GM12892 (cell line): Measurements from ENCODE around the gene LSM14A.
"Not testable (repeated sequence)": the region's sequence is repeated elsewhere in the genome, so short reads cannot be mapped to it uniquely, and the experiment has no call there.

ENCODE experiments used
- DNase-seq: peaks from one replicate; pipeline ENCODE4 v3.0.0; 2011; ENCODE audit not compliant: insufficient read length
- FAIRE-seq: peaks from 2 replicates; lab custom pipeline; 2011; peaks lifted over from hg19 to GRCh38; lab: Jason Lieb, UNC
- POLR2A ChIP-seq: IDR thresholded peaks from 2 replicates; pipeline ENCODE4 v1.6.1; 2011; ENCODE audit warnings: low read depth, low read length, control low read depth
- POLR2AphosphoS5 ChIP-seq: IDR thresholded peaks from 2 replicates; pipeline ENCODE4 v1.6.1; 2011; ENCODE audit warnings: low read depth, low read length, control low read depth
- TAF1 ChIP-seq: IDR thresholded peaks from 2 replicates; pipeline ENCODE4 v1.6.1; 2011; ENCODE audit warnings: low read depth, mild to moderate bottlenecking, control low read depth, low read length, borderline replicate concordance

The LSM14A gene

GRCh38 chr19:34181111-34181864 lies 9.0 kb downstream of the LSM14A start:
- DNase-seq (no peak), FAIRE-seq (peak; percentile 21)
- TF ChIP-seq POLR2A, result no peak
- TF ChIP-seq TAF1, result no peak
- no peak for TF ChIP-seq POLR2AphosphoS5

GRCh38 chr19:34182125-34182524 lies 9.8 kb downstream of the LSM14A start:
- TF ChIP-seq POLR2AphosphoS5 (no peak), POLR2A (no peak), TAF1 (no peak)
- no peak for DNase-seq
- FAIRE-seq, result no peak

GRCh38 chr19:34184880-34185491 lies 12.7 kb downstream of the LSM14A start:
- TF ChIP-seq POLR2AphosphoS5 (no peak), POLR2A (no peak), TAF1 (no peak)
- FAIRE-seq (peak; percentile 60), DNase-seq (no peak)

- peak; percentile 63 for FAIRE-seq
- no peak for DNase-seq
- no peak for TF ChIP-seq TAF1
- no peak for TF ChIP-seq POLR2A
- TF ChIP-seq POLR2AphosphoS5, result no peak
Measured at GRCh38 chr19:34186205-34186604, 13.9 kb downstream of the LSM14A start.

- no peak for FAIRE-seq
- TF ChIP-seq POLR2A, result no peak
- no peak for TF ChIP-seq POLR2AphosphoS5
- TF ChIP-seq TAF1, result no peak
Measured at GRCh38 chr19:34187011-34187410, 14.7 kb downstream of the LSM14A start.

GRCh38 chr19:34188408-34188807 lies 16.1 kb downstream of the LSM14A start:
- TF ChIP-seq POLR2A, result no peak
- no peak for TF ChIP-seq TAF1
- no peak for TF ChIP-seq POLR2AphosphoS5
- FAIRE-seq, result peak; percentile 82
- DNase-seq, result no peak

More at GRCh38 chr19:34187011-34187410, 14.7 kb downstream of the LSM14A start:
- no peak for DNase-seq

- FAIRE-seq (no peak), DNase-seq (no peak)
- no peak for TF ChIP-seq TAF1
- no peak for TF ChIP-seq POLR2A
- no peak for TF ChIP-seq POLR2AphosphoS5
Measured at GRCh38 chr19:34189199-34189916, 17.1 kb downstream of the LSM14A start.

- FAIRE-seq (peak; percentile 63), DNase-seq (no peak)
- TF ChIP-seq TAF1, result no peak
- TF ChIP-seq POLR2AphosphoS5, result no peak
- TF ChIP-seq POLR2A, result no peak
Measured at GRCh38 chr19:34189917-34190425, 17.7 kb downstream of the LSM14A start.

- no peak for TF ChIP-seq POLR2A
- no peak for TF ChIP-seq POLR2AphosphoS5
- TF ChIP-seq TAF1, result no peak
- DNase-seq (no peak), FAIRE-seq (peak; percentile 50)
Measured at GRCh38 chr19:34191355-34191962, 19.2 kb downstream of the LSM14A start.

- no peak for TF ChIP-seq POLR2AphosphoS5
- TF ChIP-seq TAF1, result no peak
- TF ChIP-seq POLR2A, result no peak
- DNase-seq, result no peak
- FAIRE-seq, result no peak
Measured at GRCh38 chr19:34193439-34193838, 21.1 kb downstream of the LSM14A start.

- no peak for TF ChIP-seq TAF1
- no peak for TF ChIP-seq POLR2A
- no peak for TF ChIP-seq POLR2AphosphoS5
- no peak for DNase-seq
- no peak for FAIRE-seq
Measured at GRCh38 chr19:34193876-34194275, 21.6 kb downstream of the LSM14A start.

GRCh38 chr19:34201133-34201532 lies 28.8 kb downstream of the LSM14A start:
- DNase-seq, result no peak
- TF ChIP-seq POLR2A (no peak), TAF1 (no peak), POLR2AphosphoS5 (no peak)
- no peak for FAIRE-seq

GRCh38 chr19:34205324-34205723 lies 33.0 kb downstream of the LSM14A start:
- not testable (repeated sequence) for FAIRE-seq

More at GRCh38 chr19:34205324-34205723, 33.0 kb downstream of the LSM14A start:
- not testable (repeated sequence) for DNase-seq
